ENCODE results near the gene AOAH.

Gene AOAH

GRCh38 chr7:36690514-36691187 lies 33.6 kb downstream of the AOAH start:
- no peak for DNase-seq

DNA sequence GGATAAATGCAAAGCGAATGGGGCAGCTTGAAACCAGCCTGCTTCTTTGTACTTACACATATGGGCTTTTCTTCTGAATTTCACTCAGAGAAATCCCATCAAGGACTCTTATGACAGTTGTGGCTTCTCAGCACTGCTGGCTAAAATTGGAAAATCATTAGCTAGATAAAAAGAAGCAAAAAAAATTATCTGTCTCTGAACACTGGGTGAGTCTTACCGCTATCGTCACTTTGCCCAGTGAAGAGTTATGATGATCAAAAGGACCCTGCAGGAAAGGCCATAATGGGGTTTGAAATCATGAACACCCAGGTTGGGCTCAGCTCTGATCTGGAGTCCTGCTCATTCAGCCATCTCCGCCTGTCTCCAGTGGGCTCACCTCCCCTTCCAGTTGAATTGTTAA lies 34.3 kb downstream of the AOAH start:
- no peak for DNase-seq

- DNase-seq = peak; percentile 15
Measured at GRCh38 chr7:36686499-36686898, 37.8 kb downstream of the AOAH start.

DNA sequence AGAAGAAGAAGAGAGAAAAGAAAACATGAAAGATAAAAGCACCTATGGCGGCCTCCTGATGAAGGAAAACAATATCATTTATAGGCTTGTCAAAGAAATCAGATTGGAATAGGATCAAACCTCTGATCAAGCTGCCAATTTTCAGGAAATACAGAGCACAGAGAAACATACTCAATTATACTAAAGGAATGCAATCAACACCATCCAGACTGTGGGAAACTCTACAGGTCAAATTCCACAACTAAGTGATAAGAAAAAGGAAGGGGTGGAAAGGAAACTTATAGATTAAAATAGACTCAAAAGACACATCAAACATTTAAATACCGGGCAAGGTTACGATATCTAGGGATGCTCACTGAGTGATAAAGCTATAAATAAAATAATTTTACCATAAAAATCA lies 39.3 kb downstream of the AOAH start:
- DNase-seq = no peak

DNA sequence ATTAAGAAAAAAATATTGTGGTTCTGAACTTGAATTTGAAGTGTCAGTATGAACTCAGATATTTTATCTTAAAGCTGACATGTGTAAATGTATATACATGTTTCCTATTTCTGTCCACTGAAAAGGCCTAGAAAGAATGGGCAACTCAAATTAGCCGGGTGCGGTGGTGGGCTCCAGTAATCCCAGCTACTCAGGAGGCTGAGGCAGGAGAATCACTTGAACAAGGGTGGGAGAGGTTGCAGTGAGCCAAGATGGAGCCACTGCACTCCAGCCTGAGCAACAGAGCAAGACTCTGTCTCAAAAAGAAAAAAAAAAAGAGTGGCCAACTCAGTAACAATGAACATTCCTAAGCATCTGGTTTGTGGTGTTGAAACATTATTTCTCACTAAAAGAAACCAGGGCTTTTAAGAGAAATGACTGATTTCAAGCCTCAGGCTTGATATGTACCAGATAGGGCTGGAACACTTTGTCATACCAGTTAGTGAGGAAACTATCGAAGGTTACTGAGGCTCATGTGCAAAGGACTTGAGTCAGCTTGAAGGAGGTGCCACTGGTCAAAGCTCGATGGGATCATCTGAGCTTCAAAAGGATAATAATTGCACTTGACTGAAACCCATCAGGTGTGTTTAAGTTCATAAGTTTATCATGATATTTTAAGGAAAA lies 40.5 kb downstream of the AOAH start:
- no peak for DNase-seq

DNA sequence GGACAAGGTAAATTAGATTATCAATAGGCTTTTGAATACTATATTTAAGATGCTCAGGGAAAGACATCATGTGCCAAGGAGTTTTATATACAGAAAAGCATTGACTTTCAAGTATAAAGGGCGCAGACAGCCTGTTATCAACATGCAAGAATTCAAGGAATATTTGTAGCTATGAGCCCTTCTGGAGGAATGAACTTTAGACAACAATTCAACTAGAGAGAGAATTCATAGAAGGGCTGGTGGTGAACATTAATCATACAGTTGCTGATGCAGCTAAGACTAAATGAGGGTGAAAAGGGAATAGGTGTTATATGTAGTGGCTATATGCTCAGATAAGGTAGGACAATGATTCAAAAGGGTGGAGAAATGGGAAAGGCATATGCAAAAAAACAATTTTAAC lies 41.2 kb downstream of the AOAH start:
- no peak for DNase-seq

- no peak for DNase-seq
Measured at GRCh38 chr7:36682102-36682501, 42.2 kb downstream of the AOAH start.

DNA sequence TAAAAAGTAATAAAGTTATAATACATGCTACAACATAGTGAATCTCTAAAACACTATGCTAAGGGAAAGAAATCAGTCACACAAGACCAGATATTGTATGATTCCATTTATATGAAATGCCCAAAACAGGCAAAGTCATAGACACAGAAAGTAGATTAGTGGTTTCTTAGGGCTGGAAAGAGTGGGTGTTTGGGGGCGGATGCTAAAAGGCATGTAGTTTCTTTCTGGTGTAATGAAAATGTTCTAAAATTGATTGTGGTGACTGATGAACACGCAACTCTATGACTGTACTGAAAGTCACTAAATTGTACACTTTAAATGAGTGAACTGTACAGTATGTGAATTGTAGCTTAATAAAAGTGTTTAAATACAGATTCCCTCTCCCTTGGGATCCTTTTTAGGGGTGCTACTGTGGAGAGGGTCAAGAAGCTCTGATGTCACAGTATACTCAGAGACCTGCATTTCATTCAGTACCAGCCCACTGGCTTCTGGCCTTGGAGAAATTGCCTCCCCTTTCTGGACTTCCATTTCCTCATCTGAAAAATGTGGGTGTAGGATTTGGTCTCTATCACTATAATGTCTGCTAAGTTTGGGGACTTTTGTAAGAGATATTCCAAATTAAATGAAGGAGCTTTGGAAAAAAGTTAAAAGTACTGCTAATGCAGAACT lies 46.4 kb downstream of the AOAH start:
- no peak for DNase-seq

DNA sequence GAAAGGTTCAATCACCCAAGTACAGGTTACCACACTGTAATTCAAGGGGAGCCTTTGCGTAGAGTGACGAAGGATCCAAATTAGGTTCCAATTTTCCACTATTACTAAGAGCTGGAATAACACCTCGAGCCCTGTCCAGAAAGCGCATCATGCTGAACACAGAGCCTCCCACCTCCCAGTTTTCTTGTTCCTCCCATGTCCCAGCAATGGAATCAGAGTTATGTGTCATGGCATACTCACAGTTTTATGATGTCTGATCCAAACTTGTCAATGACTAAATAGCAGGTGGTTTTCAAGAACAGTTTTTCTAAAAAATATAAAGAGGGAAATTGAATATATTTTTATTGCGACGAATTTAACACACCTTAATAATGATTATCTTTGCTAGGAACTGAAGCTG lies 50.6 kb downstream of the AOAH start:
- no peak for DNase-seq

DNA sequence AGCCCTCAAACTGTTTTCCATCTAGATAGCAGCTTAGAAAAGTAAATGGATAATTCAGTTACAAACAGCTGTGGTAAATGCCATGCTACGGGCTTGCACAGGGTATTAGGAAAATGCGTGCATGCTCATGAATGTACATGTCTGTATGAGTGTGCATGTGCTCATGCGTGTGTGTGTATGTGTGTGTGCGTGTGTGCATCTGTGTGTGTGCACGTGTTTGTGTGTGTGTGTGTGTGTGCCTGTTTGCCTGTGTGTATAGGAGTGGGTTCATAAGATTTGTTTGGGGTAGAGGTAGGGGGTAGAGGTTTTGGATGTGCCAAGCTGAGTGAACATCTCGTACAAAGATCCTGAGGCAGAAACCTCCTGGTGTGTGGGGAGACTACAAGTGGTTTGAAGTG lies 52.9 kb downstream of the AOAH start:
- no peak for DNase-seq

DNA sequence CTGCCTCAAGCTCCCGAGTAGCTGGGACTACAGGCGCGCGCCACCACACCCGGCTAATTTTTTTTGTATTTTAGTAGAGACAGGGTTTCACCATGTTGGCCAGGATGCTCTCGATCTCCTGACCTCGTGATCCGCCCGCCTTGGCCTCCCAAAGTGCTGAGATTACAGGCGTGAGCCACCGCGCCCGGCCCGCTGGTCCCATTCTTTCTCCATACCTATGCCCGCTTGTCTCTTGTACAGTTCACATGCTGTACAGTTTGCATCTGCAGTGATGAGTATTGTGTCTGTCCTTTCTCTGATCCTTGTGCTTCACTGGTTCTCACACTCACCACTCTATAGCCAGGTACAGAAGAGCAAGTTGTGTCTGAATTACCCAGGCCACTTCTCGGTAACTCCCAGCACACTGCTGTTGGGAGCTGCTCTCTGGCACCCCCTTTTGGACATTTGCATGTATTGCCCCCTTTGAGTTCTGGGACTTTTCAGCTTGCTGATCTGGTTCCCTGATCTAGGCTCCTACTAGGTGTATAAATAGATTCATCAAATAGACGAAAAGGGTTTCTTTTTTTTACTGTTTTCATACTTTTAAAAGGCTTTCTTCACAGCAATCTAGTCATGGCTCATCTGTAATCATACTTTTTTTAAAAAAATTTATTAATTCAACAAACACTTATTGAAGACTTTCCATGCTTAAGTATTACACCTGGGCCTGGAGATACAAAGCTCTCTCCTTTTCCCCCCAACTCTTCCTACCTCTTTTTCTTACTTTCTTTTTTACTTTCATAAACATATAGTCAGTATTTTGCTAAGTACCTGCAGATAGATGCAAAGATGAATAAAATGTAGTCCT lies 53.5 kb downstream of the AOAH start:
- peak; percentile 48 for DNase-seq

DNA sequence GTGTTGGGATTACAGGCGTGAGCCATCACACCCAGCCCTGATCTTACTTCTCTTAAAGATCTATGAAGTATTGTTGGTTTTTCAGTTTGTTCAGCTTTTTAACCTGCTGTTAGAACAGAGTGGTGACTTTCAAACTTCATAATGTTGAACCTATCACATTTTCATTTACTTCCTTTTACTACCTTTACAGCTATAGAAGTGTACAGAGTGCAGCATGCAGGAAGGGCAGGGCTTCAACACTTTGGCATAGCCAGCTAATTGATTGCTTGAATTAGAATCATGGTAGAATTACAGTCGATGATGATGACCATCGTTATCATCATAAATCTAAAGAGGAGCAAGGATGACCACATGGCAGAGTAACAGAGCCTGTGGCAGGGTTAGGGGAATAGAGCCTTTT lies 55.5 kb downstream of the AOAH start:
- DNase-seq = no peak

GRCh38 chr7:36668080-36668479 lies 56.2 kb downstream of the AOAH start:
- no peak for DNase-seq

GRCh38 chr7:36667007-36667745 lies 57.1 kb downstream of the AOAH start:
- no peak for DNase-seq

GRCh38 chr7:36663481-36663880 lies 60.8 kb downstream of the AOAH start:
- no peak for DNase-seq

DNA sequence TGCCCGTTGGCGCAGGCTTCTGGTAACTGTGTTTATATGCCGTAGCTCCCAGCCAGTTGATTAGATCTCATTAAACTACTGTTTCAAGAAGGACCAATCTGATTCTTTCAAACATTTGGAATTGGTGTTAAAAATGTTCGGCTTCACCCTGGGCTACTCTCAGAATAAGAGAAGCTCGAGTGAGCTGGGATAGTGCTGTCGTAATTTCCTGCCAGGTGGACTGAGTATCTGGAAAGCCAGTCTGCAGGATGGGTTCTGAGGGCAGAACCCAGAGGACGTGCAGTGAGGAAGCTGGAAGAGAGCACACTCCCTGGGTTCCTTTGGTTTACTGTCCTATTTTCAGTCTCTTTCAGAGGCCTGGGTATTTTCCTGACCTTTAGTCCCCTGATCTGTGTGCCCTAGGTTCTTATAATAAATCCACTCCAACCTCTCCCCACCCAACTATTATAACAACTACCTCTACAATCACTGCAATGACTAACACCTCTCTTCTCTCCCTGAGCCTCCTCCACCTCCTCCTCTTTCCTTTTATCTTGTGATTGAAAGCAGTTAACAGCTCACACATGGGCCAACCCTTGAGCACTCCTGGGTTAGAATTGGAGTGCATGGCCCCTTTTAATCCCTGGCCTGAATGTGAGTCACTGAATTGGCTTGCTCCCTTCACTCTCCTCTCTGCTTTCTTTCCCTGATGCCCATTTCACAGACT lies 63.0 kb downstream of the AOAH start:
- DNase-seq = no peak

DNA sequence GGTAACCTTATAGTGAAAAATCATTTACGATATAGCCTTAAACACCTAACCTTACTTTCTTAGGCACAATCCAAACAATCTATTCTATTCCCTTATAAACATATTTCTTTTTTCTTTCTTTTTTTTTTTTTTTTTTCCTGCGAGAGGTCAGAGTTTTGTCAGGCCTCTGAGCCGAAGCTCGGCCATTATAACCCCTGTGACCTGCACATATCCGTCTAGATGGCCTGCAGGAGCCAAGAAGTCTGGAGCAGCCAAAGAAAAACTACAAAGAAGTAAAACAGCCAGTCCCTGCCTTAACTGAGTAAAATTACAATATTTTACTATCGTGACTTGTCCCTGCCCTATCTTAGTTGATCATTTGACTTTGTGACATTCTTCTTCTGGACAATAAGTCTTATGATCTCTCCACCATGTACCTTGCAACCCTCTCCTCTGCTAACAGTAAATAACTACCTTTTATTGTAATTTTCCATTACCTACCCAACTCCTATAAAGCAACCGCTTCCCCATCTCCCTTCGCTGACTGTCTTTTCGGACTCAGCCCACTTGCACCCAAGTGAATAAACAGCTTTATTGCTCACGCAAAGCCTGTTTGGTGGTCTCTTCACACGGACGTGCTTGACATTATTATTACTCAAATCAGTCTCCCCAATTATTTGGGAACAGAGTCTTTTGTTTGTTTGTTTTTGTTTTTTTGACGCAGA lies 64.5 kb downstream of the AOAH start:
- no peak for DNase-seq

DNA sequence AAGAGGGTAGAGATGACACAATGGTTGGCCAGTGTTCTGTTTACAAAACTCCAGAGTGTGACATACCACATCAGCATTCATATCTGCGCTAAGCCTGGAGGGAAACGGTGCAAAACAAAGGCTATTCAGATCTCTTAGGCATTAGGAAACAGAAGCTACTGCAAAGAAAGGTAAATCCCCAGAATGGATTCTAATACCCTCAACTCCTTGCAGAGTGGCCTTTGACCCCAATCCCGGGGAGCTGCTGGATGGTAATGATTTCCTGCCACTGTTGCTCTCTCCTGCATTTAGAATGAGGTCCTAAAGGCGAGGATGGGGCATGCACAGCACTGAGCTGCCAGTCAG lies 65.2 kb downstream of the AOAH start:
- no peak for DNase-seq

- DNase-seq = no peak
Measured at GRCh38 chr7:36658335-36659171, 65.7 kb downstream of the AOAH start.

- no peak for DNase-seq
Measured at GRCh38 chr7:36657036-36657660, 67.1 kb downstream of the AOAH start.

All from GDM1 (cell line).